GM23338 (cell line): ENCODE results near the gene TMEM44. TPM values are rescaled to one million over a fixed set of nuclear protein-coding genes. Genes with fewer than 3 reads are reported as not detected.
A peak's percentile ranks its signal among the peaks of the same experiment; 100 is the strongest.

ENCODE experiments used
- ATAC-seq: fragments of 200-7000 bp; cut with Tn5 transposase; 3 replicates; pipeline ENCODE4 v1.9.1; 2020
- DNase-seq: peaks from one replicate; pipeline ENCODE4 v3.0.0-alpha.2; 2015; ENCODE audit warnings: low spot score
- H2AFZ ChIP-seq: fragments of 200-600 bp; sonication (generic); 2 replicates; pipeline ENCODE4 v1.8.0; 2016; ENCODE audit warnings: antibody characterized with exemption, mild to moderate bottlenecking, moderate library complexity
- H3F3A ChIP-seq: fragments of 200-600 bp; sonication (generic); replicated peaks from 2 replicates; pipeline ENCODE4 v1.8.0; 2017; ENCODE audit warnings: antibody characterized with exemption, mixed run types, low read depth
- H3K27ac ChIP-seq: fragments of 200-600 bp; sonication (generic); 2 replicates; pipeline ENCODE4 v1.6.1; 2016; ENCODE audit warnings: low read depth
- H3K27me3 ChIP-seq: fragments of 200-600 bp; sonication (generic); 2 replicates; pipeline ENCODE4 v1.8.0; 2016; ENCODE audit warnings: mild to moderate bottlenecking, mixed run types, moderate library complexity; ENCODE audit not compliant: insufficient read depth
- H3K36me3 ChIP-seq: fragments of 200-600 bp; sonication (generic); 2 replicates; pipeline ENCODE4 v1.8.0; 2016; ENCODE audit warnings: mild to moderate bottlenecking; ENCODE audit not compliant: insufficient read depth
- H3K4me1 ChIP-seq: fragments of 200-600 bp; sonication (generic); 2 replicates; pipeline ENCODE4 v1.8.0; 2016; ENCODE audit warnings: mild to moderate bottlenecking, moderate library complexity; ENCODE audit not compliant: insufficient read depth
- H3K4me2 ChIP-seq: fragments of 200-600 bp; sonication (generic); 2 replicates; pipeline ENCODE4 v1.7.1; 2017; ENCODE audit warnings: mixed run types
- H3K4me3 ChIP-seq: fragments of 200-600 bp; sonication (generic); 2 replicates; pipeline ENCODE4 v1.6.1; 2016; ENCODE audit warnings: mixed run types
- H3K79me2 ChIP-seq: fragments of 200-600 bp; sonication (generic); replicated peaks from 2 replicates; pipeline ENCODE4 v1.8.0; 2017; ENCODE audit warnings: mild to moderate bottlenecking; ENCODE audit not compliant: insufficient read depth
- H3K9me2 ChIP-seq: fragments of 200-600 bp; sonication (generic); 2 replicates; pipeline ENCODE4 v1.8.0; 2017; ENCODE audit not compliant: insufficient read depth
- H4K20me1 ChIP-seq: fragments of 200-600 bp; sonication (generic); replicated peaks from 2 replicates; pipeline ENCODE4 v1.8.0; 2017; ENCODE audit warnings: mild to moderate bottlenecking; ENCODE audit not compliant: insufficient read depth
- H3K27ac Mint-ChIP-seq: 2 replicates; pipeline ENCODE4 v1.8.0; 2020; ENCODE audit warnings: inconsistent platforms, mild to moderate bottlenecking, moderate library complexity, mixed read lengths
- H3K27me3 Mint-ChIP-seq: 3 replicates; pipeline ENCODE4 v1.8.0; 2022; ENCODE audit warnings: low read depth, mild to moderate bottlenecking, moderate library complexity, mixed read lengths, inconsistent platforms; ENCODE audit not compliant: insufficient read depth, poor library complexity
- H3K36me3 Mint-ChIP-seq: 3 replicates; pipeline ENCODE4 v1.8.0; 2021; ENCODE audit warnings: low read depth, mild to moderate bottlenecking, inconsistent platforms, moderate library complexity, mixed read lengths
- H3K4me1 Mint-ChIP-seq: 3 replicates; pipeline ENCODE4 v1.8.0; 2020; ENCODE audit warnings: mild to moderate bottlenecking, inconsistent platforms, mixed read lengths
- H3K4me3 Mint-ChIP-seq: 3 replicates; pipeline ENCODE4 v1.8.0; 2021; ENCODE audit warnings: moderate library complexity, mild to moderate bottlenecking, inconsistent platforms, mixed read lengths
- H3K9me3 Mint-ChIP-seq: 3 replicates; pipeline ENCODE4 v1.8.0; 2020; ENCODE audit warnings: moderate library complexity, mild to moderate bottlenecking, inconsistent platforms, mixed read lengths
- CREB1 ChIP-seq: fragments of 250-450 bp; sonication (Bioruptor Pico); IDR thresholded peaks from 2 replicates; pipeline ENCODE4 v1.5.0; 2020; ENCODE audit warnings: low read depth, mild to moderate bottlenecking, moderate library complexity
- EZH2 ChIP-seq: fragments of 200-600 bp; sonication (generic); IDR thresholded peaks from one replicate; pipeline ENCODE4 v1.8.0; 2017; ENCODE audit warnings: antibody characterized with exemption, mild to moderate bottlenecking, low read depth; ENCODE audit not compliant: unreplicated experiment
- EZH2phosphoT487 ChIP-seq: fragments of 200-600 bp; sonication (generic); IDR thresholded peaks from one replicate; pipeline ENCODE4 v1.8.1; 2018; ENCODE audit warnings: antibody characterized with exemption; ENCODE audit not compliant: unreplicated experiment
- NANOG ChIP-seq: IDR thresholded peaks from 2 replicates; pipeline ENCODE4 v1.6.1; 2016; ENCODE audit warnings: antibody characterized with exemption, borderline replicate concordance
- STAT1 ChIP-seq: IDR thresholded peaks from one replicate; pipeline ENCODE4 v1.6.1; 2016; ENCODE audit warnings: antibody characterized with exemption; ENCODE audit not compliant: unreplicated experiment
- ZNF114 ChIP-seq: fragments of 250-450 bp; sonication (Bioruptor Pico); IDR thresholded peaks from 2 replicates; pipeline ENCODE4 v1.5.0; 2020; ENCODE audit warnings: mild to moderate bottlenecking, moderate library complexity
- ZNF331 ChIP-seq: fragments of 250-450 bp; sonication (Bioruptor Pico); IDR thresholded peaks from 2 replicates; pipeline ENCODE4 v1.5.0; 2020; ENCODE audit warnings: low read depth, mild to moderate bottlenecking, moderate library complexity
- polyA plus RNA-seq: library from polyadenylated mRNA; unstranded; fragments of >200 nt; fragmentation: Nextera tagmentation; extraction: Ambion mirVana; gene quantifications from 2 replicates; pipeline ENCODE4 v1.2.1, GENCODE V29; 2016
- total RNA-seq: library from RNA; depleted of rRNA; stranded (reverse); fragments of >200 nt; shearing (Covaris generic); gene quantifications from 2 replicates; pipeline ENCODE4 v1.2.3, GENCODE V29; 2014
- TF ChIP-seq, protein P1 (sequence below): IDR thresholded peaks from 2 replicates; pipeline ENCODE4 v1.6.1; 2016; ENCODE audit warnings: antibody characterized with exemption
- TF ChIP-seq, protein P2 (sequence below): fragments of 250-450 bp; sonication (Bioruptor Pico); IDR thresholded peaks from 2 replicates; pipeline ENCODE4 v1.5.0; 2020; ENCODE audit warnings: mild to moderate bottlenecking, moderate library complexity
- TF ChIP-seq, protein P3 (sequence below): IDR thresholded peaks from one replicate; pipeline ENCODE4 v1.6.1; 2018; ENCODE audit warnings: antibody characterized with exemption; ENCODE audit not compliant: unreplicated experiment
- TF ChIP-seq, protein P4 (sequence below), 2 experiments: fragments of 200-600 bp in 1 of 2; sonication (generic) in 1 of 2; conservative IDR thresholded peaks; 2 replicates each; pipeline versions ENCODE4 v1.5.1 to v1.6.1; 2016 to 2017; ENCODE audit warnings: antibody characterized with exemption in 2 of 2, low read depth in 2 of 2, mild to moderate bottlenecking in 2 of 2, moderate library complexity in 1 of 2

Gene TMEM44
- total and polyA plus RNA-seq, 2 experiments from 2014 or later, result 10.0 to 10.5 TPM

DNA sequence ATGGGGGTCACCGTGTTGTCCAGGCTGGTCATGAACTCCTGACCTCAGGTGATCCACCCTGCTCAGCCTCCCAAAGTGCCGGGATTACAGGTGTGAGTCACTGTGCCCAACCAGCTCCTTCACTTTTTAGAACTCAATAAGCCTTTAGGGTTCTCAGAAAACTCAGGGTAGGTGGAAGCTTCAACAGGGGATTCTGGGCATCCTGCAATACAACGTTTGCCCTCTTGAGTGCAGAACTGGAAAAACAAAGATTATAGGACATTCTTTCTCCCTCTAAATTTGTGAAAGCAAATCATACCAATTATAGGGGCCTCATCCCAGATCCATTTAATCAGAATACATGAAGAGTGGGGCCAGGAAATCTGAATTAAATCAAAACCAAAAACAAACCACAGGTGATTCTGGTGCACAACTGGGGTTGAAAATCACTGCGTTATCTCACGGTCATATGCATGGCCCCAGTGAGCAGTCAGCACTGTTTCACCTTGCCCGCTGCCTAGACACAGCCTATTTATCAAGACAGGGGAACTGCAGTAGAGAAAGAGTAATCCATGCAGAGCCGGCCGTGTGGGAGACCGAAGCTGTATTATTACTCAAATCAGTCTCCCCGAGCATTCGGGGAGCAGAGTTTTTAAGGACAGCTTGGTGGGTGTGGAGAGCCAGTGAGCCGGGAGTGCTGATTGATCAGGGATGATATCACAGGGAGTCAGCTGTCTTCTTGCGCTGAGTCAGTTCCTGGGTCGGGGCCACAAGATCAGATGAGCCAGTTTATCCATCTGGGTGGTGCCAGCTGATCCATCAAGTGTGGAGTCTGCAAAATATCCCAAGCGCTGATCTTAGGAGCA, 58.4 kb downstream of the TMEM44 start:
- H3K79me2 ChIP-seq, result no peaks in the 10 kb centered on the region
- Mint-ChIP-seq H3K4me3 (no peak overlapping the region), H3K27ac (no peak overlapping the region), H3K4me1 (peaks cover 9% of the 10 kb centered on the region; the same call in 1 of the 3 replicates), H3K36me3 (no peaks in the 10 kb centered on the region), H3K27me3 (peaks cover 4% of the 10 kb centered on the region), H3K9me3 (no peaks in the 10 kb centered on the region)
- 0 out of 2 replicates have a peak, but pooled peaks cover 3% of the 10 kb centered on the region for H3K27me3 ChIP-seq
- H3K4me2 ChIP-seq, result no peak overlapping the region
- no peaks in the 10 kb centered on the region for H4K20me1 ChIP-seq
- no peak overlapping the region for H3K27ac ChIP-seq
- TF ChIP-seq CREB1 (CRISPR knock-in tag), result no peak
- TF ChIP-seq, protein P1, sequence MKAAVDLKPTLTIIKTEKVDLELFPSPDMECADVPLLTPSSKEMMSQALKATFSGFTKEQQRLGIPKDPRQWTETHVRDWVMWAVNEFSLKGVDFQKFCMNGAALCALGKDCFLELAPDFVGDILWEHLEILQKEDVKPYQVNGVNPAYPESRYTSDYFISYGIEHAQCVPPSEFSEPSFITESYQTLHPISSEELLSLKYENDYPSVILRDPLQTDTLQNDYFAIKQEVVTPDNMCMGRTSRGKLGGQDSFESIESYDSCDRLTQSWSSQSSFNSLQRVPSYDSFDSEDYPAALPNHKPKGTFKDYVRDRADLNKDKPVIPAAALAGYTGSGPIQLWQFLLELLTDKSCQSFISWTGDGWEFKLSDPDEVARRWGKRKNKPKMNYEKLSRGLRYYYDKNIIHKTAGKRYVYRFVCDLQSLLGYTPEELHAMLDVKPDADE, result no peak
- TF ChIP-seq EZH2, result no peak
- no peak for TF ChIP-seq ZNF114 (CRISPR knock-in tag)
- TF ChIP-seq, protein P2, sequence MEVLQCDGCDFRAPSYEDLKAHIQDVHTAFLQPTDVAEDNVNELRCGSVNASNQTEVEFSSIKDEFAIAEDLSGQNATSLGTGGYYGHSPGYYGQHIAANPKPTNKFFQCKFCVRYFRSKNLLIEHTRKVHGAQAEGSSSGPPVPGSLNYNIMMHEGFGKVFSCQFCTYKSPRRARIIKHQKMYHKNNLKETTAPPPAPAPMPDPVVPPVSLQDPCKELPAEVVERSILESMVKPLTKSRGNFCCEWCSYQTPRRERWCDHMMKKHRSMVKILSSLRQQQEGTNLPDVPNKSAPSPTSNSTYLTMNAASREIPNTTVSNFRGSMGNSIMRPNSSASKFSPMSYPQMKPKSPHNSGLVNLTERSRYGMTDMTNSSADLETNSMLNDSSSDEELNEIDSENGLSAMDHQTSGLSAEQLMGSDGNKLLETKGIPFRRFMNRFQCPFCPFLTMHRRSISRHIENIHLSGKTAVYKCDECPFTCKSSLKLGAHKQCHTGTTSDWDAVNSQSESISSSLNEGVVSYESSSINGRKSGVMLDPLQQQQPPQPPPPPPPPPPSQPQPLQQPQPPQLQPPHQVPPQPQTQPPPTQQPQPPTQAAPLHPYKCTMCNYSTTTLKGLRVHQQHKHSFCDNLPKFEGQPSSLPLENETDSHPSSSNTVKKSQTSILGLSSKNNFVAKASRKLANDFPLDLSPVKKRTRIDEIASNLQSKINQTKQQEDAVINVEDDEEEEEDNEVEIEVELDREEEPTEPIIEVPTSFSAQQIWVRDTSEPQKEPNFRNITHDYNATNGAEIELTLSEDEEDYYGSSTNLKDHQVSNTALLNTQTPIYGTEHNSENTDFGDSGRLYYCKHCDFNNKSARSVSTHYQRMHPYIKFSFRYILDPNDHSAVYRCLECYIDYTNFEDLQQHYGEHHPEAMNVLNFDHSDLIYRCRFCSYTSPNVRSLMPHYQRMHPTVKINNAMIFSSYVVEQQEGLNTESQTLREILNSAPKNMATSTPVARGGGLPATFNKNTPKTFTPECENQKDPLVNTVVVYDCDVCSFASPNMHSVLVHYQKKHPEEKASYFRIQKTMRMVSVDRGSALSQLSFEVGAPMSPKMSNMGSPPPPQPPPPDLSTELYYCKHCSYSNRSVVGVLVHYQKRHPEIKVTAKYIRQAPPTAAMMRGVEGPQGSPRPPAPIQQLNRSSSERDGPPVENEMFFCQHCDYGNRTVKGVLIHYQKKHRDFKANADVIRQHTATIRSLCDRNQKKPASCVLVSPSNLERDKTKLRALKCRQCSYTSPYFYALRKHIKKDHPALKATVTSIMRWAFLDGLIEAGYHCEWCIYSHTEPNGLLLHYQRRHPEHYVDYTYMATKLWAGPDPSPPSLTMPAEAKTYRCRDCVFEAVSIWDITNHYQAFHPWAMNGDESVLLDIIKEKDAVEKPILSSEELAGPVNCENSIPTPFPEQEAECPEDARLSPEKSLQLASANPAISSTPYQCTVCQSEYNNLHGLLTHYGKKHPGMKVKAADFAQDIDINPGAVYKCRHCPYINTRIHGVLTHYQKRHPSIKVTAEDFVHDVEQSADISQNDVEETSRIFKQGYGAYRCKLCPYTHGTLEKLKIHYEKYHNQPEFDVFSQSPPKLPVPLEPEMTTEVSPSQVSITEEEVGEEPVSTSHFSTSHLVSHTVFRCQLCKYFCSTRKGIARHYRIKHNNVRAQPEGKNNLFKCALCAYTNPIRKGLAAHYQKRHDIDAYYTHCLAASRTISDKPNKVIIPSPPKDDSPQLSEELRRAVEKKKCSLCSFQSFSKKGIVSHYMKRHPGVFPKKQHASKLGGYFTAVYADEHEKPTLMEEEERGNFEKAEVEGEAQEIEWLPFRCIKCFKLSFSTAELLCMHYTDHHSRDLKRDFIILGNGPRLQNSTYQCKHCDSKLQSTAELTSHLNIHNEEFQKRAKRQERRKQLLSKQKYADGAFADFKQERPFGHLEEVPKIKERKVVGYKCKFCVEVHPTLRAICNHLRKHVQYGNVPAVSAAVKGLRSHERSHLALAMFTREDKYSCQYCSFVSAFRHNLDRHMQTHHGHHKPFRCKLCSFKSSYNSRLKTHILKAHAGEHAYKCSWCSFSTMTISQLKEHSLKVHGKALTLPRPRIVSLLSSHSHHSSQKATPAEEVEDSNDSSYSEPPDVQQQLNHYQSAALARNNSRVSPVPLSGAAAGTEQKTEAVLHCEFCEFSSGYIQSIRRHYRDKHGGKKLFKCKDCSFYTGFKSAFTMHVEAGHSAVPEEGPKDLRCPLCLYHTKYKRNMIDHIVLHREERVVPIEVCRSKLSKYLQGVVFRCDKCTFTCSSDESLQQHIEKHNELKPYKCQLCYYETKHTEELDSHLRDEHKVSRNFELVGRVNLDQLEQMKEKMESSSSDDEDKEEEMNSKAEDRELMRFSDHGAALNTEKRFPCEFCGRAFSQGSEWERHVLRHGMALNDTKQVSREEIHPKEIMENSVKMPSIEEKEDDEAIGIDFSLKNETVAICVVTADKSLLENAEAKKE (CRISPR knock-in tag), result no peak
- TF ChIP-seq, protein P3, sequence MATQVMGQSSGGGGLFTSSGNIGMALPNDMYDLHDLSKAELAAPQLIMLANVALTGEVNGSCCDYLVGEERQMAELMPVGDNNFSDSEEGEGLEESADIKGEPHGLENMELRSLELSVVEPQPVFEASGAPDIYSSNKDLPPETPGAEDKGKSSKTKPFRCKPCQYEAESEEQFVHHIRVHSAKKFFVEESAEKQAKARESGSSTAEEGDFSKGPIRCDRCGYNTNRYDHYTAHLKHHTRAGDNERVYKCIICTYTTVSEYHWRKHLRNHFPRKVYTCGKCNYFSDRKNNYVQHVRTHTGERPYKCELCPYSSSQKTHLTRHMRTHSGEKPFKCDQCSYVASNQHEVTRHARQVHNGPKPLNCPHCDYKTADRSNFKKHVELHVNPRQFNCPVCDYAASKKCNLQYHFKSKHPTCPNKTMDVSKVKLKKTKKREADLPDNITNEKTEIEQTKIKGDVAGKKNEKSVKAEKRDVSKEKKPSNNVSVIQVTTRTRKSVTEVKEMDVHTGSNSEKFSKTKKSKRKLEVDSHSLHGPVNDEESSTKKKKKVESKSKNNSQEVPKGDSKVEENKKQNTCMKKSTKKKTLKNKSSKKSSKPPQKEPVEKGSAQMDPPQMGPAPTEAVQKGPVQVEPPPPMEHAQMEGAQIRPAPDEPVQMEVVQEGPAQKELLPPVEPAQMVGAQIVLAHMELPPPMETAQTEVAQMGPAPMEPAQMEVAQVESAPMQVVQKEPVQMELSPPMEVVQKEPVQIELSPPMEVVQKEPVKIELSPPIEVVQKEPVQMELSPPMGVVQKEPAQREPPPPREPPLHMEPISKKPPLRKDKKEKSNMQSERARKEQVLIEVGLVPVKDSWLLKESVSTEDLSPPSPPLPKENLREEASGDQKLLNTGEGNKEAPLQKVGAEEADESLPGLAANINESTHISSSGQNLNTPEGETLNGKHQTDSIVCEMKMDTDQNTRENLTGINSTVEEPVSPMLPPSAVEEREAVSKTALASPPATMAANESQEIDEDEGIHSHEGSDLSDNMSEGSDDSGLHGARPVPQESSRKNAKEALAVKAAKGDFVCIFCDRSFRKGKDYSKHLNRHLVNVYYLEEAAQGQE, result no peak
- no peak for TF ChIP-seq STAT1
- TF ChIP-seq ZNF331 (CRISPR knock-in tag), result no peak
- no peak for TF ChIP-seq EZH2phosphoT487
- TF ChIP-seq NANOG, result no peak
- TF ChIP-seq, protein P4, sequence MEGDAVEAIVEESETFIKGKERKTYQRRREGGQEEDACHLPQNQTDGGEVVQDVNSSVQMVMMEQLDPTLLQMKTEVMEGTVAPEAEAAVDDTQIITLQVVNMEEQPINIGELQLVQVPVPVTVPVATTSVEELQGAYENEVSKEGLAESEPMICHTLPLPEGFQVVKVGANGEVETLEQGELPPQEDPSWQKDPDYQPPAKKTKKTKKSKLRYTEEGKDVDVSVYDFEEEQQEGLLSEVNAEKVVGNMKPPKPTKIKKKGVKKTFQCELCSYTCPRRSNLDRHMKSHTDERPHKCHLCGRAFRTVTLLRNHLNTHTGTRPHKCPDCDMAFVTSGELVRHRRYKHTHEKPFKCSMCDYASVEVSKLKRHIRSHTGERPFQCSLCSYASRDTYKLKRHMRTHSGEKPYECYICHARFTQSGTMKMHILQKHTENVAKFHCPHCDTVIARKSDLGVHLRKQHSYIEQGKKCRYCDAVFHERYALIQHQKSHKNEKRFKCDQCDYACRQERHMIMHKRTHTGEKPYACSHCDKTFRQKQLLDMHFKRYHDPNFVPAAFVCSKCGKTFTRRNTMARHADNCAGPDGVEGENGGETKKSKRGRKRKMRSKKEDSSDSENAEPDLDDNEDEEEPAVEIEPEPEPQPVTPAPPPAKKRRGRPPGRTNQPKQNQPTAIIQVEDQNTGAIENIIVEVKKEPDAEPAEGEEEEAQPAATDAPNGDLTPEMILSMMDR (conservative IDR thresholded peaks at IDR 0.05; ENCODE audit: low read depth in 2 of 2), result no peak; a peak in 1 of 4 replicates
- DNase-seq (no peak), ATAC-seq (peak; percentile 13; the same call in 2 of the 3 replicates)
- H3F3A ChIP-seq, result no peaks in the 10 kb centered on the region
- no peaks in the 10 kb centered on the region for H3K4me1 ChIP-seq
- H3K36me3 ChIP-seq, result no peaks in the 10 kb centered on the region
- H3K9me2 ChIP-seq, result no peaks in the 10 kb centered on the region
- peak overlapping the region; percentile 66; the same call in 1 of the 2 replicates for H2AFZ ChIP-seq
- no peak overlapping the region for H3K4me3 ChIP-seq
